Measurements from ENCODE around the gene NPHP4. TPM values are rescaled to one million over a fixed set of nuclear protein-coding genes. Genes with fewer than 3 reads are reported as not detected.

NPHP4 gene
- total and polyA plus RNA-seq, 12 donors, result 2.7 to 13.2 (median 7.3) TPM

DNA sequence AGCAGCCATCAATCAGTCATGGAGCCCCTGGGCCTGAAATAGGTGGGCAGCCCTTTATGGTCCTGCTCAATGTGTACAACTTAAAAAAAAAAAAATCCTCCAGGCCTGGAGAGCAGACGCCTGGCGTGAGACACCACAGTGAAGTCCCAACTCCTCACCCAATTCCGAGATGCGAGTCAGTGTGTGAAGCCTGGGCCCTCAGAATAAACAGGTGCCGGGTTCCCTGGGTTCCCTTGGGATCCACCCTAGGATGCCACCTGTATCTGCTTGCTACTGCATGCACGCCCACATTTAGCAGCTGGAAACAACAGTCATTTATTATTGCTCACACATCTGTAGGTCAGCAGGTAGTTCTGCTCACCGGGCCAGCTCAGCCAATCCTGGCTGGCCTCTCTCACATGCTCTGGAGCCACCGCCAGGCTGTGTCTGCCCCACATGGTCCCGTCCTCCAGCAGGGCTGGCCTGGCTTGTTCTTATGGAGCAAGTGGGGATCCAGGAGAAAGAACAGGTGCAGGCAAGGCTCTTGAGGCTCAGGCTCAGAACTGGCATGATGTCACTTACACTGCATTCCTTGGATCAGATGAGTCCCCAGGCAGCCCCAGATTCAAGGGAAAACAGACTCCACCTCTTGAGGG is 172.7 kb downstream of the NPHP4 start:
- Histone ChIP-seq H3K4me1 (replicated peaks in 1 of 2) (no peaks in the 10 kb centered on the region), H3K36me3 (replicated peaks in 1 of 2) (no peaks in the 10 kb centered on the region), H3K4me3 (no peak overlapping the region), H3K27ac (no peak overlapping the region), H3K27me3 (no peaks in the 10 kb centered on the region), H3K9me3 (replicated peaks in 1 of 3) (no peaks in the 10 kb centered on the region)
- WGBS, 4 donors, result 84 to 91% (median 90%) methylated on average over 6 to 9 of the region's 9 CpGs
- intact Hi-C loops (cut with DNase I), result no loop called here
- no peak for TF ChIP-seq POLR2A (IDR thresholded peaks at IDR 0.05)
- TF ChIP-seq, protein P1, sequence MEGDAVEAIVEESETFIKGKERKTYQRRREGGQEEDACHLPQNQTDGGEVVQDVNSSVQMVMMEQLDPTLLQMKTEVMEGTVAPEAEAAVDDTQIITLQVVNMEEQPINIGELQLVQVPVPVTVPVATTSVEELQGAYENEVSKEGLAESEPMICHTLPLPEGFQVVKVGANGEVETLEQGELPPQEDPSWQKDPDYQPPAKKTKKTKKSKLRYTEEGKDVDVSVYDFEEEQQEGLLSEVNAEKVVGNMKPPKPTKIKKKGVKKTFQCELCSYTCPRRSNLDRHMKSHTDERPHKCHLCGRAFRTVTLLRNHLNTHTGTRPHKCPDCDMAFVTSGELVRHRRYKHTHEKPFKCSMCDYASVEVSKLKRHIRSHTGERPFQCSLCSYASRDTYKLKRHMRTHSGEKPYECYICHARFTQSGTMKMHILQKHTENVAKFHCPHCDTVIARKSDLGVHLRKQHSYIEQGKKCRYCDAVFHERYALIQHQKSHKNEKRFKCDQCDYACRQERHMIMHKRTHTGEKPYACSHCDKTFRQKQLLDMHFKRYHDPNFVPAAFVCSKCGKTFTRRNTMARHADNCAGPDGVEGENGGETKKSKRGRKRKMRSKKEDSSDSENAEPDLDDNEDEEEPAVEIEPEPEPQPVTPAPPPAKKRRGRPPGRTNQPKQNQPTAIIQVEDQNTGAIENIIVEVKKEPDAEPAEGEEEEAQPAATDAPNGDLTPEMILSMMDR (IDR thresholded peaks at IDR 0.05), result no peak
- no peak for DNase-seq

DNA sequence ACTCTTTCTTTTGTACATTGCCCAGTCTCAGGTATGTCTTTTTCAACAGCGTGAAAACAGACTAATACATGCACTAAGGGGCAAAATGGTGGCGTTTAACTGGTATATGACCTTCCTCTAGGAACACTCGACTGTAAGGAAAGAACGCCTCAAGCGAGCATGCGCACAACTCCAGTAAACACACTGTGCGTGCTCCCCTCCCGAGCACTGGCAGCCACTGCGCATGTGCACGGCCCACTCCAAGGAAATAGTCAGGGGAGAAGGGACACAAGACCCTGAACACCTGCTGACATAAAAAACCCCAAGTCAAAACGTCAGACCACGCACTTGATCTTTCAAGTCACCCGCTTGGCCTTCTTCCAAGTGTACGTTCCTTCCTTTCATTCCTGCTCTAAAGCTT is 173.5 kb downstream of the NPHP4 start:
- H3K4me1 ChIP-seq (replicated peaks in 1 of 2), result no peaks in the 10 kb centered on the region
- H3K36me3 ChIP-seq (replicated peaks in 1 of 2), result no peaks in the 10 kb centered on the region
- intact Hi-C loops (cut with DNase I), result no loop called here
- no peak overlapping the region for H3K27ac ChIP-seq
- H3K27me3 ChIP-seq, result no peaks in the 10 kb centered on the region
- no peak for DNase-seq
- H3K4me3 ChIP-seq, result no peak overlapping the region
- no peak for TF ChIP-seq POLR2A (IDR thresholded peaks at IDR 0.05)
- TF ChIP-seq, protein P1 (IDR thresholded peaks at IDR 0.05), result no peak
- H3K9me3 ChIP-seq (replicated peaks in 1 of 3), result no peaks in the 10 kb centered on the region
- 76 to 82% (median 79%) methylated on average over 14 of the region's 14 CpGs for WGBS, 4 donors

DNA sequence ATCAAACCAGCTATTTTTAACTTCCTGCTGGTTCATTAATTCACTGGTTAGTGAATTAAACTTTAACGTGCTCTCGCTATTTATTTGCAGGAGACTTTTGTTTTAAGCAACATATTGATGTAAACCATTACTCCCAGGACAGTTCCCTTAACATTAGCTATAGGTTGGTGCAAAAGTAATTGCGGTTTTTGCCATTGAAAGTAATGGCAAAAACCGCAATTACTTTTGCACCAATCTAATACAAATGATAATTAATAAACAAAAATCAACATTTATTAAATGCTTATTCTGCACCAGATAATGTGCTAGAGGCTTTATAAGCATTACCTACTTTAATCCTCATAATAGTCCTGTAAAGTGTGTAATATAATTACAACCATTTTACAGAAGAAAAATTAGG is 176.5 kb downstream of the NPHP4 start:
- intact Hi-C loops (cut with DNase I), result no loop called here
- Histone ChIP-seq H3K9me3 (replicated peaks in 1 of 3) (no peaks in the 10 kb centered on the region), H3K27ac (no peak overlapping the region), H3K27me3 (no peaks in the 10 kb centered on the region), H3K4me3 (no peak overlapping the region), H3K36me3 (replicated peaks in 1 of 2) (no peaks in the 10 kb centered on the region), H3K4me1 (replicated peaks in 1 of 2) (no peaks in the 10 kb centered on the region)
- WGBS, 4 donors, result 78 to 87% (median 83%) methylated on average over 4 of the region's 4 CpGs
- TF ChIP-seq, protein P1 (IDR thresholded peaks at IDR 0.05), result no peak
- no peak for TF ChIP-seq POLR2A (IDR thresholded peaks at IDR 0.05)
- DNase-seq, result no peak

DNA sequence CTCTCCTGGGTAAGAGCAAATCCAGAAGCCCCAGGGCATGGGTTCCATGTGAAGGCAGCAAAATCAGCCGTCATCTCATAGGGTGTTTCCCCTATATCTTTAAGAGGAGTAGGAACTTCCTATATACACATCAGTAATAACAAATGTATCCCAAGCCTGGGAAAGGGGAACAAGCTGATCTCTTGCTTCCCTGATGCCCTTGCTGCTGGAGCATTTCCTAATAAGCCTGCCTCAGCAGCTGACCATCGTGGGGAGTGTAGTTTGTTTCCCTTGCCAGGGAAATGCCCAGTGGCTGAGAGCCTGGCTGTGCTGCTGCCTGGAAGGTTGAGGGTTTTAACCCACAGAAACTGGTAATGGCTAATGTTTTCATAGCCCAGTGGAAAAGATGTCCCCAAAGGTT is 177.0 kb downstream of the NPHP4 start:
- Histone ChIP-seq H3K4me3 (no peak overlapping the region), H3K27me3 (no peaks in the 10 kb centered on the region), H3K9me3 (replicated peaks in 1 of 3) (no peaks in the 10 kb centered on the region), H3K36me3 (replicated peaks in 1 of 2) (no peaks in the 10 kb centered on the region), H3K27ac (no peak overlapping the region), H3K4me1 (replicated peaks in 1 of 2) (no peaks in the 10 kb centered on the region)
- no peak for DNase-seq
- intact Hi-C loops (cut with DNase I), result no loop called here
- no peak for TF ChIP-seq POLR2A (IDR thresholded peaks at IDR 0.05)
- TF ChIP-seq, protein P1 (IDR thresholded peaks at IDR 0.05), result no peak
- WGBS, 4 donors, result 50 to 85% (median 55%) methylated on average over 2 of the region's 2 CpGs
